HEK293 (cell line): ENCODE results near the gene JAM2.

Experiments used
- CTCF ChIP-seq: fragments of 450-650 bp; formaldehyde crosslinking; IDR thresholded peaks from 2 replicates; pipeline ENCODE4 v1.5.1; 2016; ENCODE audit warnings: missing biosample characterization, missing genetic modification characterization
- REST ChIP-seq: fragments of 450-650 bp; formaldehyde crosslinking; IDR thresholded peaks from 2 replicates; pipeline ENCODE4 v1.5.1; 2016; ENCODE audit warnings: missing biosample characterization, missing genetic modification characterization
- ZBTB20 ChIP-seq: fragments of 450-650 bp; formaldehyde crosslinking; IDR thresholded peaks from 2 replicates; pipeline ENCODE4 v1.5.1; 2016; ENCODE audit warnings: missing biosample characterization, missing genetic modification characterization
- ZEB2 ChIP-seq: fragments of 450-650 bp; formaldehyde crosslinking; IDR thresholded peaks from 2 replicates; pipeline ENCODE4 v1.5.1; 2016; ENCODE audit warnings: missing biosample characterization, missing genetic modification characterization
- ZNF174 ChIP-seq: fragments of 450-650 bp; formaldehyde crosslinking; IDR thresholded peaks from 2 replicates; pipeline ENCODE4 v1.5.0; 2017; ENCODE audit warnings: missing biosample characterization, mild to moderate bottlenecking, missing genetic modification characterization
- ZNF24 ChIP-seq: fragments of 450-650 bp; formaldehyde crosslinking; IDR thresholded peaks from 2 replicates; pipeline ENCODE4 v1.5.1; 2016; ENCODE audit warnings: missing biosample characterization, missing genetic modification characterization
- ZNF558 ChIP-seq: fragments of 450-650 bp; formaldehyde crosslinking; IDR thresholded peaks from 2 replicates; pipeline ENCODE4 v1.5.1; 2016; ENCODE audit warnings: missing biosample characterization, missing genetic modification characterization
- ZNF837 ChIP-seq: fragments of 450-650 bp; formaldehyde crosslinking; IDR thresholded peaks from 2 replicates; pipeline ENCODE4 v1.5.1; 2016; ENCODE audit warnings: missing biosample characterization, missing genetic modification characterization

- no peak for TF ChIP-seq ZNF24 (tag by site-specific recombination)
- no peak for TF ChIP-seq ZNF837 (tag by site-specific recombination)
- no peak for TF ChIP-seq ZNF174 (tag by site-specific recombination)
- TF ChIP-seq CTCF (tag by site-specific recombination): no peak
- no peak for TF ChIP-seq ZNF558 (tag by site-specific recombination)
- no peak for TF ChIP-seq ZEB2
- no peak for TF ChIP-seq ZBTB20 (tag by site-specific recombination)
- TF ChIP-seq REST (tag by site-specific recombination): no peak
Measured at GRCh38 chr21:25624511-25624910, 14.5 kb upstream of the JAM2 start.
